Stimulated activated CD8-positive, alpha-beta memory T cell treated with anti-CD3 and anti-CD28 coated beads, Interleukin-12 subunit alpha, Interleukin-12 subunit beta, amount 100 ng/mL, for 1 hour (primary cell): ENCODE data around the gene APOL4.
"Not testable (repeated sequence)": the region's sequence is repeated elsewhere in the genome, so short reads cannot be mapped to it uniquely, and the experiment has no call there.

Experiments
- DNase-seq: peaks from one replicate; pipeline ENCODE4 v3.0.0-alpha.2; 2020; ENCODE audit warnings: low read depth

APOL4 gene

GRCh38 chr22:36201630-36202319, at the start of gene APOL4:
TSS of gene APOL4 (minus strand) at chr22:36201809. CDS start at chr22:36201734, 75 bp downstream.
- no peak for DNase-seq

- not testable (repeated sequence) for DNase-seq
These were observed 48.8 kb upstream of the APOL4 start for GRCh38 chr22:36250292-36250960.

GRCh38 chr22:36249160-36249559, 47.6 kb upstream of the APOL4 start:
- DNase-seq = no peak

- DNase-seq = no peak
These were observed 46.3 kb upstream of the APOL4 start for GRCh38 chr22:36247955-36248354.

GRCh38 chr22:36246718-36247117, 45.1 kb upstream of the APOL4 start:
- no peak for DNase-seq

- DNase-seq = no peak
These were observed 44.3 kb upstream of the APOL4 start for GRCh38 chr22:36245805-36246356.

GRCh38 chr22:36244522-36245391, 43.1 kb upstream of the APOL4 start:
- DNase-seq = no peak

- no peak for DNase-seq
These were observed 42.4 kb upstream of the APOL4 start for GRCh38 chr22:36243986-36244385.

- DNase-seq = peak; percentile 61
These were observed 38.0 kb upstream of the APOL4 start, which contains the start of gene APOL2 for GRCh38 chr22:36239401-36240171. TSS of gene APOL2 (minus strand) at chr22:36239527. CDS start at chr22:36233162, 6,365 bp downstream.

GRCh38 chr22:36239150-36239400, 37.5 kb upstream of the APOL4 start:
- no peak for DNase-seq

- no peak for DNase-seq
These were observed 37.0 kb upstream of the APOL4 start for GRCh38 chr22:36238373-36239149.

- no peak for DNase-seq
These were observed 36.1 kb upstream of the APOL4 start for GRCh38 chr22:36237462-36238372.

- no peak for DNase-seq
These were observed 35.0 kb upstream of the APOL4 start for GRCh38 chr22:36236388-36237319.

- no peak for DNase-seq
These were observed 34.0 kb upstream of the APOL4 start for GRCh38 chr22:36235585-36235984.

- DNase-seq = no peak
These were observed 33.3 kb upstream of the APOL4 start for GRCh38 chr22:36234919-36235318.

- no peak for DNase-seq
These were observed 32.6 kb upstream of the APOL4 start for GRCh38 chr22:36234213-36234612.

- DNase-seq = no peak
These were observed 32.2 kb upstream of the APOL4 start for GRCh38 chr22:36233796-36234195.

GRCh38 chr22:36232715-36233401, 31.2 kb upstream of the APOL4 start:
- DNase-seq = no peak
